ENCODE results near the gene DEXI.

The DEXI gene

GRCh38 chr16:10971560-10971961, 29.3 kb upstream of the DEXI start:
- in situ Hi-C loops (cut with HindIII; ENCODE audit: low sequenced_read_pairs): loop anchor here (25.0 kb wide), 1 partner anchor 291 kb away; the partner anchor contains the start of genes PRM3, SOCS1 and TNP2

- in situ Hi-C loops (cut with HindIII; ENCODE audit: low sequenced_read_pairs): loop anchor here (25.0 kb wide), 1 partner anchor 292 kb away; the partner anchor contains the start of genes PRM3, SOCS1 and TNP2
Observed at GRCh38 chr16:10970065-10970464, 27.8 kb upstream of the DEXI start.

GRCh38 chr16:10969615-10970014, 27.3 kb upstream of the DEXI start:
- in situ Hi-C loops (cut with HindIII; ENCODE audit: low sequenced_read_pairs): loop anchor here (25.0 kb wide), 1 partner anchor 293 kb away; the partner anchor contains the start of genes PRM3, SOCS1 and TNP2

GRCh38 chr16:10968498-10968897, 26.2 kb upstream of the DEXI start:
- in situ Hi-C loops (cut with HindIII; ENCODE audit: low sequenced_read_pairs): loop anchor here (25.0 kb wide), 1 partner anchor 294 kb away; the partner anchor contains the start of genes PRM3, SOCS1 and TNP2

GRCh38 chr16:10967986-10968385, 25.7 kb upstream of the DEXI start:
- in situ Hi-C loops (cut with HindIII; ENCODE audit: low sequenced_read_pairs): loop anchor here (25.0 kb wide), 1 partner anchor 294 kb away; the partner anchor contains the start of genes PRM3, SOCS1 and TNP2

GRCh38 chr16:10966559-10966958, 24.3 kb upstream of the DEXI start:
- in situ Hi-C loops (cut with HindIII; ENCODE audit: low sequenced_read_pairs): loop anchor here (25.0 kb wide), 1 partner anchor 296 kb away; the partner anchor contains the start of genes PRM3, SOCS1 and TNP2

GRCh38 chr16:10966129-10966528, 23.9 kb upstream of the DEXI start:
- in situ Hi-C loops (cut with HindIII; ENCODE audit: low sequenced_read_pairs): loop anchor here (25.0 kb wide), 1 partner anchor 296 kb away; the partner anchor contains the start of genes PRM3, SOCS1 and TNP2

- in situ Hi-C loops (cut with HindIII; ENCODE audit: low sequenced_read_pairs): loop anchor here (25.0 kb wide), 1 partner anchor 297 kb away; the partner anchor contains the start of genes PRM3, SOCS1 and TNP2
Observed at GRCh38 chr16:10965440-10966061, 23.3 kb upstream of the DEXI start.

GRCh38 chr16:10964891-10965326, 22.6 kb upstream of the DEXI start:
- in situ Hi-C loops (cut with HindIII; ENCODE audit: low sequenced_read_pairs): loop anchor here (25.0 kb wide), 1 partner anchor 297 kb away; the partner anchor contains the start of genes PRM3, SOCS1 and TNP2

GRCh38 chr16:10964039-10964890, 22.0 kb upstream of the DEXI start:
- in situ Hi-C loops (cut with HindIII; ENCODE audit: low sequenced_read_pairs): loop anchor here (25.0 kb wide), 1 partner anchor 298 kb away; the partner anchor contains the start of genes PRM3, SOCS1 and TNP2

GRCh38 chr16:10961231-10961630, 19.0 kb upstream of the DEXI start:
- in situ Hi-C loops (cut with HindIII; ENCODE audit: low sequenced_read_pairs): loop anchor here (25.0 kb wide), 1 partner anchor 301 kb away; the partner anchor contains the start of genes PRM3, SOCS1 and TNP2

- in situ Hi-C loops (cut with HindIII; ENCODE audit: low sequenced_read_pairs): loop anchor here (25.0 kb wide), 1 partner anchor 303 kb away; the partner anchor contains the start of genes PRM3, SOCS1 and TNP2
Observed at GRCh38 chr16:10959161-10959560, 16.9 kb upstream of the DEXI start.

- in situ Hi-C loops (cut with HindIII; ENCODE audit: low sequenced_read_pairs): loop anchor here (25.0 kb wide), 1 partner anchor 304 kb away; the partner anchor contains the start of genes PRM3, SOCS1 and TNP2
Observed at GRCh38 chr16:10957771-10958482, 15.7 kb upstream of the DEXI start.

- in situ Hi-C loops (cut with HindIII; ENCODE audit: low sequenced_read_pairs): loop anchor here (5.0 to 25.0 kb wide), 3 partner anchors 97 to 397 kb away; partner anchors contain the start of genes PRM3, SOCS1 and TNP2
Observed at GRCh38 chr16:10954903-10955302, 12.6 kb upstream of the DEXI start.

- in situ Hi-C loops (cut with HindIII; ENCODE audit: low sequenced_read_pairs): loop anchor here (5.0 to 25.0 kb wide), 3 partner anchors 101 to 401 kb away; partner anchors contain the start of genes PRM3, SOCS1 and TNP2
Observed at GRCh38 chr16:10951026-10951425, 8.8 kb upstream of the DEXI start.

- in situ Hi-C loops (cut with HindIII; ENCODE audit: low sequenced_read_pairs): loop anchor here (5.0 to 25.0 kb wide), 3 partner anchors 102 to 402 kb away; partner anchors contain the start of genes PRM3, SOCS1 and TNP2
Observed at GRCh38 chr16:10950393-10950792, 8.1 kb upstream of the DEXI start.

GRCh38 chr16:10949424-10949970, 7.2 kb upstream of the DEXI start:
- in situ Hi-C loops (cut with HindIII; ENCODE audit: low sequenced_read_pairs): no loop called here

GRCh38 chr16:10947211-10947787, 5.0 kb upstream of the DEXI start:
- in situ Hi-C loops (cut with HindIII; ENCODE audit: low sequenced_read_pairs): no loop called here

- in situ Hi-C loops (cut with HindIII; ENCODE audit: low sequenced_read_pairs): no loop called here
Observed at GRCh38 chr16:10946308-10946707, 4.0 kb upstream of the DEXI start.
